Suprapubic skin (tissue), 4 donors: ENCODE measurements around the gene TYROBP. TPM values are rescaled to one million over a fixed set of nuclear protein-coding genes. Genes with fewer than 3 reads are reported as not detected.

Source experiments
- DNase-seq, 2 donors: peaks; one replicate each; pipeline ENCODE4 v3.0.0-alpha.2; 2019; ENCODE audit warnings: low spot score in 2 of 2
- H3K27ac ChIP-seq: fragments of 200-600 bp; sonication (generic); one replicate; pipeline ENCODE4 v1.5.1; 2019
- H3K27me3 ChIP-seq: fragments of 200-600 bp; sonication (generic); one replicate; pipeline ENCODE4 v1.5.1; 2019
- H3K36me3 ChIP-seq: fragments of 200-600 bp; sonication (generic); one replicate; pipeline ENCODE4 v1.5.1; 2019
- H3K4me1 ChIP-seq: fragments of 200-600 bp; sonication (generic); one replicate; pipeline ENCODE4 v1.5.1; 2019
- H3K4me3 ChIP-seq: fragments of 200-600 bp; sonication (generic); one replicate; pipeline ENCODE4 v1.5.1; 2019; ENCODE audit warnings: mild to moderate bottlenecking
- H3K9me3 ChIP-seq: fragments of 200-600 bp; sonication (generic); one replicate; pipeline ENCODE4 v1.5.1; 2019
- EP300 ChIP-seq: sonication (generic); formaldehyde crosslinking; IDR thresholded peaks from one replicate; pipeline ENCODE4 v1.6.1; 2017; ENCODE audit warnings: antibody characterized with exemption
- POLR2A ChIP-seq, 2 donors: fragments of 450-650 bp; IDR thresholded peaks; one replicate each; pipeline ENCODE4 v1.6.1; 2017; ENCODE audit warnings: antibody characterized with exemption in 2 of 2, mild to moderate bottlenecking in 2 of 2, moderate library complexity in 2 of 2
- POLR2AphosphoS5 ChIP-seq, 3 donors: sonication (generic); formaldehyde crosslinking; IDR thresholded peaks; one replicate each; pipeline ENCODE4 v1.6.1; 2017; ENCODE audit warnings: antibody characterized with exemption in 3 of 3
- WGBS: methylation state at CpG from one replicate; pipeline ENCODE4 v1.1.5; 2018; 5-methylcytosine and 5-hydroxymethylcytosine counted together
- total RNA-seq, 4 donors: library from RNA; depleted of rRNA; stranded (reverse); fragments of >200 nt; gene quantifications; one replicate each; pipeline ENCODE4 v1.1.0, GENCODE V29; 2016
- TF ChIP-seq, protein P1 (sequence below), 2 donors: fragments of 200-600 bp in 1 of 2; fragments of 450-650 bp in 1 of 2; sonication (generic) in 1 of 2; IDR thresholded peaks; one replicate each; pipeline ENCODE4 v1.5.1; 2016 to 2019; ENCODE audit warnings: antibody characterized with exemption in 2 of 2, mild to moderate bottlenecking in 1 of 2, moderate library complexity in 1 of 2

Gene TYROBP
- total RNA-seq, 4 donors from 2014 or later, result 12.4 to 29.4 (median 15.6) TPM

DNA sequence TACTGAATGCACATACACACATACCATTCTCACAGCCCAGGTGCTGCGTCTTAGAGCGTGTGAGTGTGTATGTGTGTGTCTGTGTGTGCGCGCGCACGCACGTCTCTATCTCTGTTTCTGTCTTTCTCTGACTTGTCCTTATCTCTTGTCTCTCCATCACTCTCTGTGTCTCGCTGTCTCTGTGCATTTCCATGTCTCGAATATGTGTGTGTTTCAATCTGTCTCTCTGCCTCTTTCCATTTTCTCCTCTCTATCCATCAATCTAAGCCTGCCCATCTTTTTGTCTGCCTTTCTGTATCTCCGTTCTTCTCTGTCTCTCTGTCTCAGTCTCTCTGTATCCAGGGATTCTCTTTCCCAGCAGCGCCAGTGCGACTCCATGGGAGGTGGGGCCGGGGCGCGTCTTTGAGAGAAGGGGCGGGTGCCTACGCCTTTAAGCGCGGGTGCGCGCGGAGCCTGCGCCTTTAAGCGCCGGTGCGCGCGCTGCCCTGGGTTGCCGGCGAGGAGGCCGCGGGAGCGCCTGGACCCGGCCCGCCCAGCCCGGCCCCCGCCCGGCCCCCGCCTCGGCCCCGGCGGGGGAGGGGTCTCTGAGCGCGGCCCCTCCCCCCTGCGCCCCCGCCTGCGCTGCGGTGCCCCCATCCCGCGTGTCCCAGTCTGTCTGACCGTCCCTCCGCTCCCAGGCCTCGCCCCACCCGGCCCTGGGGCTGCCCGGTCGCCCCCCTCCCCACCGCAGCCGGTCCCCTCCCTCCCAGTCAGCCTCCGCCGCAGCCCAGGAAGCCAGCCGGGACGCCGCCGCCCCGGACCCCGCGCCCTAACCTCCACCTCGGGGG lies 28.0 kb upstream of the TYROBP start, which contains the start of gene LRFN3:
TSS of gene LRFN3 (plus strand) at position 464 of the 827 bp plus-strand sequence. CDS start 3,052 bp downstream, outside the sequence.
- 2% methylated on average over 22 of the region's 68 CpGs for WGBS
- Histone ChIP-seq H3K9me3 (no peaks in the 10 kb centered on the region), H3K36me3 (peaks cover 20% of the 10 kb centered on the region), H3K4me1 (peaks cover 40% of the 10 kb centered on the region), H3K4me3 (peak within 1 kb of the TSS; percentile 73), H3K27me3 (no peaks in the 10 kb centered on the region), H3K27ac (peak within 1 kb of the TSS; percentile 63)
- TF ChIP-seq, protein P1, sequence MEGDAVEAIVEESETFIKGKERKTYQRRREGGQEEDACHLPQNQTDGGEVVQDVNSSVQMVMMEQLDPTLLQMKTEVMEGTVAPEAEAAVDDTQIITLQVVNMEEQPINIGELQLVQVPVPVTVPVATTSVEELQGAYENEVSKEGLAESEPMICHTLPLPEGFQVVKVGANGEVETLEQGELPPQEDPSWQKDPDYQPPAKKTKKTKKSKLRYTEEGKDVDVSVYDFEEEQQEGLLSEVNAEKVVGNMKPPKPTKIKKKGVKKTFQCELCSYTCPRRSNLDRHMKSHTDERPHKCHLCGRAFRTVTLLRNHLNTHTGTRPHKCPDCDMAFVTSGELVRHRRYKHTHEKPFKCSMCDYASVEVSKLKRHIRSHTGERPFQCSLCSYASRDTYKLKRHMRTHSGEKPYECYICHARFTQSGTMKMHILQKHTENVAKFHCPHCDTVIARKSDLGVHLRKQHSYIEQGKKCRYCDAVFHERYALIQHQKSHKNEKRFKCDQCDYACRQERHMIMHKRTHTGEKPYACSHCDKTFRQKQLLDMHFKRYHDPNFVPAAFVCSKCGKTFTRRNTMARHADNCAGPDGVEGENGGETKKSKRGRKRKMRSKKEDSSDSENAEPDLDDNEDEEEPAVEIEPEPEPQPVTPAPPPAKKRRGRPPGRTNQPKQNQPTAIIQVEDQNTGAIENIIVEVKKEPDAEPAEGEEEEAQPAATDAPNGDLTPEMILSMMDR (IDR thresholded peaks at IDR 0.05), result no peak
- TF ChIP-seq POLR2AphosphoS5 (IDR thresholded peaks at IDR 0.05), result no peak
- no peak for TF ChIP-seq POLR2A (IDR thresholded peaks at IDR 0.05)
- no peak for TF ChIP-seq EP300
- DNase-seq, result peak in 1 of 2 donors; percentile 76

DNA sequence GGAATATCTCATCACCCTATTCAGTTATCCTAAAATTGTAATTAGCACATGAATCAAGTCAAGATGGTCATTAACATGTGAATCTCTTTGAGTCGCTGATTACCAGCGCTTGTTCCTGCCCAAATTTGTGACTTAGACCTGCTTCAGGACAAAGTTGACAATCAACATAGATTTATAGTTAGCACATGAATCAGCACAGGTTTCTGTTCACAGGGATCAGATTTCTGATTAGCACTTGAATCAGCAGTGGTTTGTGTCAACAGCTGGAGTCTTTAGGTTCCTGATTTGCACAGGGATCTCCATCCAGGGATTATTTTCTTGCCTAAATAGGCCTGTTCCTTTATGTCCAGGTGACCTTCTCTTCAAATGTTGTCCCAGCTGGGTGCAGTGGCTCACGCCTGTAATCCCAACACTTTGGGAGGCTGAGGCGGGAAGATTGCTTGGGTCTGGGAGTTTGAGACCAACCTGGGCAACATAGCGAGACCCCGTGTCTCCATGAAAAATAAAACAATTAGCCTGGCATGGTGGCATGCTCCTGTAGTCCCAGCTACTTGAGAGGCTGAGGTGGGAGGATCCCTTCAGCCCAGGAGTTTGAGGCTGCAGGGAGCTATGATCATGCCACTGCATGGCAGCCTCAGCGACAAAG lies 24.3 kb upstream of the TYROBP start:
- WGBS, result 58% methylated on average over 7 of the region's 7 CpGs

DNA sequence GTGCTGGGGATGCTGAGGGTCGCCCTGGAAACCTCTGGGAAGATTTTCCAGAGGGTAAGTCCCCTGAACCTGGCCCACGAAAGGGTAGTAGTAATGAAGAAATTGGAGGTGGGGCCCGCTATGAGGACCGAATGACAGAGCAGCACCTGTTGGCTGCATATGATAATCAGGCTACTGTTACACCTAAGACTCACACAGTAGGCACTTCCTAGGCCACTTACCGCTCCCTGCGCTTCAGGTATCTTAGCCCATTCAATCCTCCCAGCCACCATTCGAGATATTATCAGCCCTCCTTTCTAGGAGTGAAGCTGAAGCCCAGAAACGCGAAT lies 23.7 kb upstream of the TYROBP start:
- no peak for TF ChIP-seq POLR2A (IDR thresholded peaks at IDR 0.05)
- TF ChIP-seq, protein P1 (IDR thresholded peaks at IDR 0.05), result peak in 1 of 2 donors; percentile 7
- Histone ChIP-seq H3K36me3 (no peaks in the 10 kb centered on the region), H3K27me3 (no peaks in the 10 kb centered on the region), H3K4me1 (peaks cover 26% of the 10 kb centered on the region), H3K9me3 (no peaks in the 10 kb centered on the region), H3K4me3 (no peak overlapping the region), H3K27ac (no peak overlapping the region)
- WGBS, result 2% methylated on average over 9 of the region's 9 CpGs
- no peak for DNase-seq

More for the DNA sequence above, 24.3 kb upstream of the TYROBP start:
- DNase-seq, result no peak
- H3K4me3 ChIP-seq, result no peak overlapping the region
- no peaks in the 10 kb centered on the region for H3K36me3 ChIP-seq
- no peaks in the 10 kb centered on the region for H3K27me3 ChIP-seq
- H3K9me3 ChIP-seq, result no peaks in the 10 kb centered on the region
- peaks cover 32% of the 10 kb centered on the region for H3K4me1 ChIP-seq
- H3K27ac ChIP-seq, result no peak overlapping the region
- TF ChIP-seq POLR2A (IDR thresholded peaks at IDR 0.05) (no peak), POLR2AphosphoS5 (IDR thresholded peaks at IDR 0.05) (no peak), EP300 (no peak)
- TF ChIP-seq, protein P1 (IDR thresholded peaks at IDR 0.05), result no peak

DNA sequence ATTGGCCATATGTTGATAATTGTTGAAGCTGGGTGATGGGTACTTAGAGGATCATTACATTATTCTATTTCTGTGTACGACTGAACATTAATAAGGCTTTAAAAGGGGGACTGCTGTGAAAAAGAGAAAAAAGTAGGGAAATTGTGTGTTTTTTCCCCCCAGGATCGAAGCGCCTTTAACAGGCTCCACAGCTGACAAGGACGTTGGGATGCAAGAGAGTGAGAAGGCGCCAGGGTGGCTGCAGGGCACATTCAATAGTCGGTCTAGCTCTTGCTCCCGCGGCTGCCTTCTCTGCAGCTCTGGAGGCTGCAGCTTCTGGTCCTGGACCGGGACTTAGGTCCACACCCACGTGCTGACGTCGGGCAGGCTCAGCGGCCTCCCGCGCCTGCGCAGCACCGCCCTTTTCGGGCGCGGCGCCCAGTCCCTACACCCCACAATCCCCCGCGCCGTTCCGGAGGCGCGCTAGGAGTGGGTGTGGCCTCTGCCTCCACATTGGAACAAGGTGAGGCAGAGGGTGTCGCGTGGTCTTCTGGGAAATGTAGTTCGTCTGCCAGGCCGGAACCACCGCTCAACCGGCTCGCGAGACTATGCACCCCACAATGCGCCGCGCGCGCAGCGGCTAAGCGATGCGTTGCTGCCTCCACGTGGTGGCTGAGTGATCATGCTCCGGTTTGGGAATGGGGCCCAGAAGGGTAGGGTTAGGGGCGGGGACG lies 23.2 kb upstream of the TYROBP start:
- Histone ChIP-seq H3K36me3 (no peaks in the 10 kb centered on the region), H3K4me3 (peak overlapping the region; percentile 24), H3K4me1 (peaks cover 21% of the 10 kb centered on the region), H3K9me3 (no peaks in the 10 kb centered on the region), H3K27me3 (no peaks in the 10 kb centered on the region), H3K27ac (no peak overlapping the region)
- under 1% methylated on average over 12 of the region's 47 CpGs for WGBS
- TF ChIP-seq EP300 (no peak), POLR2AphosphoS5 (IDR thresholded peaks at IDR 0.05) (peak in 2 of 3 donors; percentile 60 to 93), POLR2A (IDR thresholded peaks at IDR 0.05) (peak; percentile 22 to 48)
- TF ChIP-seq, protein P1 (IDR thresholded peaks at IDR 0.05), result peak; percentile 88 to 95
- peak; percentile 99 for DNase-seq
